A549 (cell line): ENCODE data around the gene UTP25. TPM values are rescaled to one million over a fixed set of nuclear protein-coding genes. Genes with fewer than 3 reads are reported as not detected.
A peak's percentile ranks its signal among the peaks of the same experiment; 100 is the strongest.
"Not testable (repeated sequence)": the region's sequence is repeated elsewhere in the genome, so short reads cannot be mapped to it uniquely, and the experiment has no call there.

ENCODE experiments used
- ATAC-seq, 2 experiments: fragments of 200-7000 bp in 1 of 2; fragments of >200 bp in 1 of 2; cut with Nextera tagmentation in 1 of 2; cut with Tn5 transposase in 1 of 2; 3 replicates each; pipeline versions ENCODE4 v1.8.0 to v1.9.1; 2018 to 2020; ENCODE audit warnings: mild to moderate bottlenecking in 1 of 2, moderate library complexity in 1 of 2
- CTCF ChIA-PET: fragments of 300-600 bp; sonication (Branson Sonifier 250); formaldehyde crosslinking; extraction: SDS; loops from one replicate; lab custom pipeline; 2021; ENCODE audit warnings: antibody characterized with exemption, inconsistent platforms; lab: Yijun Ruan, JAX
- POLR2A ChIA-PET: fragments of 350-600 bp; formaldehyde crosslinking; extraction: SDS; loops from one replicate; lab custom pipeline; 2021; ENCODE audit warnings: antibody characterized with exemption, inconsistent platforms; lab: Yijun Ruan, JAX
- DNase-seq, 2 experiments: peaks; one replicate each; pipeline versions ENCODE4 v3.0.0 to v3.0.0-alpha.2; 2011 to 2016; ENCODE audit warnings: low read depth in 1 of 2, low spot score in 1 of 2
- FAIRE-seq: peaks from 2 replicates; lab custom pipeline; 2011; peaks lifted over from hg19 to GRCh38; lab: Jason Lieb, UNC
- H3K27ac ChIP-seq, 2 experiments: fragments of >200 bp; sonication (Bioruptor Twin); formaldehyde crosslinking; 3 replicates each; pipeline ENCODE4 v1.5.1; 2016 to 2017
- H3K4me1 ChIP-seq: fragments of >200 bp; sonication (Bioruptor Twin); formaldehyde crosslinking; 3 replicates; pipeline ENCODE4 v1.6.1; 2016
- H3K4me2 ChIP-seq: fragments of >200 bp; sonication (Bioruptor Twin); formaldehyde crosslinking; 3 replicates; pipeline ENCODE4 v1.6.1; 2016
- H3K4me3 ChIP-seq: fragments of >200 bp; sonication (Bioruptor Twin); formaldehyde crosslinking; 3 replicates; pipeline ENCODE4 v1.5.1; 2016
- H3K9me3 ChIP-seq: fragments of >200 bp; sonication (Bioruptor Twin); formaldehyde crosslinking; 3 replicates; pipeline ENCODE4 v1.6.1; 2016
- CBX2 ChIP-seq: fragments of 200-600 bp; sonication (generic); IDR thresholded peaks from 2 replicates; pipeline ENCODE4 v1.6.1; 2016; ENCODE audit warnings: low read depth, mild to moderate bottlenecking, borderline replicate concordance
- CBX8 ChIP-seq: fragments of 200-600 bp; sonication (generic); IDR thresholded peaks from 2 replicates; pipeline ENCODE4 v1.6.1; 2016
- CEBPB ChIP-seq, 2 experiments: fragments of >200 bp in 1 of 2; sonication (Bioruptor Twin) in 1 of 2; formaldehyde crosslinking in 1 of 2; IDR thresholded peaks; 2 replicates each; pipeline ENCODE4 v1.6.1; 2012 to 2016
- CTCF ChIP-seq: fragments of >200 bp; sonication (Bioruptor Twin); formaldehyde crosslinking; IDR thresholded peaks from 3 replicates; pipeline ENCODE4 v1.5.1; 2016
- GATA3 ChIP-seq: IDR thresholded peaks from 2 replicates; pipeline ENCODE4 v1.6.1; 2012; ENCODE audit warnings: borderline replicate concordance
- HDAC2 ChIP-seq: fragments of 200-600 bp; sonication (generic); IDR thresholded peaks from 2 replicates; pipeline ENCODE4 v1.6.1; 2016
- HMGXB4 ChIP-seq: fragments of 250-450 bp; sonication (Bioruptor Pico); IDR thresholded peaks from 2 replicates; pipeline ENCODE4 v1.5.0; 2021; ENCODE audit warnings: mild to moderate bottlenecking, moderate library complexity, borderline replicate concordance
- HOXA7 ChIP-seq: fragments of 250-450 bp; sonication (Bioruptor Pico); IDR thresholded peaks from 2 replicates; pipeline ENCODE4 v1.5.0; 2020; ENCODE audit warnings: mild to moderate bottlenecking, moderate library complexity
- HOXB13 ChIP-seq: fragments of 250-450 bp; sonication (Bioruptor Pico); IDR thresholded peaks from 2 replicates; pipeline ENCODE4 v1.5.0; 2020; ENCODE audit warnings: low read depth, mild to moderate bottlenecking, moderate library complexity
- MAFK ChIP-seq: fragments of 450-650 bp; IDR thresholded peaks from 2 replicates; pipeline ENCODE4 v1.6.1; 2014; ENCODE audit not compliant: partially characterized antibody
- MAZ ChIP-seq: fragments of 150-350 bp; IDR thresholded peaks from 2 replicates; pipeline ENCODE4 v1.6.1; 2014; ENCODE audit warnings: antibody characterized with exemption, low read depth, low read length, borderline replicate concordance
- MYC ChIP-seq: IDR thresholded peaks from 2 replicates; pipeline ENCODE4 v1.6.1; 2012; ENCODE audit warnings: mild to moderate bottlenecking, inconsistent platforms, low read length, improper control_type of control experiment, borderline replicate concordance
- PBX3 ChIP-seq: IDR thresholded peaks from 2 replicates; pipeline ENCODE4 v1.6.1; 2012
- POLR2A ChIP-seq: IDR thresholded peaks from 2 replicates; pipeline ENCODE4 v1.6.1; 2012; ENCODE audit warnings: mild to moderate bottlenecking, low read length
- RAD21 ChIP-seq, 2 experiments: fragments of >200 bp in 1 of 2; sonication (Bioruptor Twin) in 1 of 2; formaldehyde crosslinking in 1 of 2; IDR thresholded peaks in 1 of 2; conservative IDR thresholded peaks in 1 of 2; 2 replicates in 1 of 2; 3 replicates in 1 of 2; pipeline ENCODE4 v1.6.1; 2012 to 2018; ENCODE audit warnings: inconsistent platforms in 1 of 2
- REST ChIP-seq: fragments of 200-600 bp; sonication (generic); IDR thresholded peaks from 2 replicates; pipeline ENCODE4 v1.6.1; 2016; ENCODE audit warnings: antibody characterized with exemption, mild to moderate bottlenecking, moderate library complexity
- RFX5 ChIP-seq: fragments of 450-650 bp; IDR thresholded peaks from 2 replicates; pipeline ENCODE4 v1.7.1; 2014; ENCODE audit warnings: antibody characterized with exemption, mild to moderate bottlenecking, moderate library complexity
- RNF2 ChIP-seq: fragments of 200-600 bp; sonication (generic); IDR thresholded peaks from 2 replicates; pipeline ENCODE4 v1.6.1; 2016; ENCODE audit warnings: low read depth, mild to moderate bottlenecking, antibody characterized with exemption, moderate library complexity, borderline replicate concordance
- SMC3 ChIP-seq: fragments of >200 bp; sonication (Bioruptor Twin); formaldehyde crosslinking; IDR thresholded peaks from 3 replicates; pipeline ENCODE4 v1.6.1; 2018; ENCODE audit warnings: inconsistent platforms
- SREBF2 ChIP-seq: fragments of 450-650 bp; IDR thresholded peaks from 2 replicates; pipeline ENCODE4 v1.6.1; 2014; ENCODE audit warnings: mild to moderate bottlenecking, moderate library complexity
- TFCP2L1 ChIP-seq: fragments of 250-450 bp; sonication (Bioruptor Pico); IDR thresholded peaks from 2 replicates; pipeline ENCODE4 v1.5.0; 2021; ENCODE audit warnings: mild to moderate bottlenecking
- TP53 ChIP-seq: fragments of 250-450 bp; sonication (Bioruptor Pico); IDR thresholded peaks from 2 replicates; pipeline ENCODE4 v1.5.0; 2021; ENCODE audit warnings: mild to moderate bottlenecking, moderate library complexity
- USF2 ChIP-seq: fragments of 450-650 bp; IDR thresholded peaks from 2 replicates; pipeline ENCODE4 v1.6.1; 2014; ENCODE audit warnings: antibody characterized with exemption
- WGBS: methylation state at CpG from one replicate; pipeline ENCODE4 v1.1.6; 2017; ENCODE audit errors: missing lambda C conversion rate; 5-methylcytosine and 5-hydroxymethylcytosine counted together
- polyA plus RNA-seq, 4 experiments: library from polyadenylated mRNA; depleted of rRNA in 3 of 4; stranded (reverse); fragments of >200 nt; fragmentation: RNase III in 1 of 4; extraction: RNeasy Plus Mini Kit Qiagen cat#74134 plus additional on column Dnase treatment in 1 of 4; gene quantifications; 2 replicates in 3 of 4; 3 replicates in 1 of 4; pipeline ENCODE4 v1.2.3, GENCODE V29; 2011 to 2017

UTP25 gene
- polyA plus RNA-seq, 2 of the 4 experiments (the other 2 are of a cell fraction), result 8.4 to 16.5 TPM

- WGBS, result 0% methylated on average over 1 of the region's 1 CpG
- POLR2A ChIA-PET, result no interaction called here
- ATAC-seq (no peak), DNase-seq (no peak), FAIRE-seq (no peak)
- CTCF ChIA-PET, result interaction anchor here (0.8 to 0.9 kb wide), 2 partner anchors 36 to 100 kb away, joined by 3 to 4 read pairs; no protein-coding TSS in a partner anchor
- no peak overlapping the region for H3K27ac ChIP-seq
- TF ChIP-seq POLR2A (no peak), CTCF (peak; percentile 20; the same call in 1 of the 3 replicates), SREBF2 (no peak), MYC (no peak), RAD21 (conservative IDR thresholded peaks at IDR 0.05 in 1 of 2, IDR thresholded peaks at IDR 0.05 in 1 of 2) (peak; percentile 19 to 31; a peak in 2 of 5 replicates), MAZ (no peak), CBX8 (no peak), SMC3 (no peak), HDAC2 (no peak), HOXB13 (CRISPR knock-in tag) (no peak), HOXA7 (no peak), PBX3 (no peak), REST (no peak)
- H3K4me3 ChIP-seq, result no peak overlapping the region
- H3K4me1 ChIP-seq, result peaks cover 16% of the 10 kb centered on the region
- H3K9me3 ChIP-seq, result no peaks in the 10 kb centered on the region
- H3K4me2 ChIP-seq, result no peak overlapping the region
Measured at GRCh38 chr1:209886219-209886536, 58.4 kb downstream of the UTP25 start.

GRCh38 chr1:209888291-209889076, 60.7 kb downstream of the UTP25 start:
- TF ChIP-seq MAFK, result peak; percentile 51

GRCh38 chr1:209889077-209889418, 61.3 kb downstream of the UTP25 start:
- no peak overlapping the region for H3K4me3 ChIP-seq
- ChIA-PET CTCF (no interaction called here), POLR2A (no interaction called here)
- FAIRE-seq (no peak), ATAC-seq (no peak), DNase-seq (no peak)
- H3K9me3 ChIP-seq, result no peaks in the 10 kb centered on the region
- H3K27ac ChIP-seq, result no peak overlapping the region
- 88% methylated on average over 15 of the region's 35 CpGs for WGBS
- H3K4me1 ChIP-seq, result peaks cover 11% of the 10 kb centered on the region
- no peak overlapping the region for H3K4me2 ChIP-seq
- TF ChIP-seq USF2 (no peak), TFCP2L1 (CRISPR knock-in tag) (no peak), CEBPB (IDR thresholded peaks at IDR 0.05) (no peak), RNF2 (no peak), HMGXB4 (CRISPR knock-in tag) (no peak), RFX5 (no peak), SREBF2 (no peak), TP53 (CRISPR knock-in tag) (no peak), CBX2 (no peak), GATA3 (no peak)

More at GRCh38 chr1:209888291-209889076, 60.7 kb downstream of the UTP25 start:
- ATAC-seq, DNase-seq, POLR2A ChIA-PET, H3K9me3 ChIP-seq, H3K4me3 ChIP-seq, H3K27ac ChIP-seq, FAIRE-seq: not testable (repeated sequence)
- H3K4me2 ChIP-seq, result peak overlapping the region; percentile 24; the same call in 1 of the 3 replicates
- peaks cover 16% of the 10 kb centered on the region for H3K4me1 ChIP-seq
- WGBS, result 67% methylated on average over 29 of the region's 31 CpGs
- CTCF ChIA-PET, result interaction anchor here (1.0 to 1.3 kb wide), 3 partner anchors 12 to 66 kb away, joined by 3 to 4 read pairs (median 3); no protein-coding TSS in a partner anchor
